Endothelial cell of umbilical vein (primary cell): ENCODE data around the gene USP37. TPM values are rescaled to one million over a fixed set of nuclear protein-coding genes. Genes with fewer than 3 reads are reported as not detected.

Experiments used
- BruUV-seq: library from RNA; stranded (reverse); fragments of 400-500 nt; replicated peaks from 2 replicates; lab custom pipeline; 2021; lab: Mats Ljungman, UMichigan
- CTCF ChIA-PET: fragments of 300-600, 350-600 bp; sonication (Branson Sonifier 250); formaldehyde crosslinking; loops from one replicate; lab custom pipeline; 2021; ENCODE audit warnings: antibody characterized with exemption, inconsistent platforms; lab: Charles Lee
- POLR2A ChIA-PET: fragments of 300-600, 350-600 bp; sonication (Branson Sonifier 250); formaldehyde crosslinking; loops from one replicate; lab custom pipeline; 2021; ENCODE audit warnings: antibody characterized with exemption, inconsistent platforms; lab: Charles Lee
- DNase-seq: peaks from one replicate; pipeline ENCODE4 v3.0.0-alpha.2; 2011; ENCODE audit warnings: low read depth, low spot score
- FAIRE-seq: peaks from 2 replicates; lab custom pipeline; 2011; peaks lifted over from hg19 to GRCh38; lab: Jason Lieb, UNC
- H2AFZ ChIP-seq: 2 replicates; pipeline ENCODE4 v1.6.0; 2012; ENCODE audit warnings: low read depth, low read length, control low read depth, inconsistent platforms
- H3K27ac ChIP-seq: 2 replicates; pipeline ENCODE4 v1.5.1; 2011; ENCODE audit warnings: low read depth, mild to moderate bottlenecking, control low read depth, low read length, moderate library complexity; ENCODE audit not compliant: insufficient read depth
- H3K27me3 ChIP-seq, 2 experiments: 2 replicates each; pipeline versions ENCODE4 v1.6.0 to v1.6.1; 2011; ENCODE audit warnings: low read length in 2 of 2, mixed read lengths in 1 of 2; ENCODE audit not compliant: control insufficient read depth in 2 of 2, insufficient read depth in 2 of 2
- H3K36me3 ChIP-seq, 2 experiments: 2 replicates in 1 of 2; 3 replicates in 1 of 2; pipeline ENCODE4 v1.5.1; 2011; ENCODE audit warnings: low read length in 2 of 2, mild to moderate bottlenecking in 1 of 2, moderate library complexity in 1 of 2; ENCODE audit not compliant: control insufficient read depth in 2 of 2, insufficient read depth in 2 of 2; ENCODE audit errors: extremely low read depth in 1 of 2
- H3K4me1 ChIP-seq: 3 replicates; pipeline ENCODE4 v1.5.1; 2011; ENCODE audit warnings: mild to moderate bottlenecking, low read length; ENCODE audit not compliant: control insufficient read depth, insufficient read depth; ENCODE audit errors: extremely low read depth
- H3K4me2 ChIP-seq: 2 replicates; pipeline ENCODE4 v1.6.1; 2011; ENCODE audit warnings: low read length, control low read depth, mixed read lengths; ENCODE audit not compliant: insufficient read depth
- H3K4me3 ChIP-seq, 3 experiments: fragments of 200-600 bp in 1 of 3; sonication (generic), shearing (Covaris generic) in 1 of 3; replicated peaks in 1 of 3; 2 replicates each; pipeline ENCODE4 v1.5.1; 2011 to 2016; ENCODE audit warnings: control low read depth in 3 of 3, low read length in 3 of 3, mild to moderate bottlenecking in 2 of 3, inconsistent platforms in 1 of 3, low read depth in 1 of 3, moderate library complexity in 1 of 3; ENCODE audit not compliant: insufficient read depth in 1 of 3
- H3K79me2 ChIP-seq: 2 replicates; pipeline ENCODE4 v1.6.0; 2012; ENCODE audit warnings: low read length, inconsistent platforms; ENCODE audit not compliant: control insufficient read depth, insufficient read depth
- H3K9ac ChIP-seq: replicated peaks from 2 replicates; pipeline ENCODE3; 2011; ENCODE audit warnings: low read length, control low read depth; ENCODE audit not compliant: insufficient read depth; ENCODE audit errors: extremely low read depth
- H3K9me1 ChIP-seq: replicated peaks from 3 replicates; pipeline ENCODE4 v1.6.0; 2011; ENCODE audit warnings: mild to moderate bottlenecking, low read length; ENCODE audit not compliant: control insufficient read depth, insufficient read depth; ENCODE audit errors: extremely low read depth
- H3K9me3 ChIP-seq: replicated peaks from 2 replicates; pipeline ENCODE4 v1.5.1; 2012; ENCODE audit warnings: low read length, inconsistent platforms; ENCODE audit not compliant: control insufficient read depth, insufficient read depth
- H4K20me1 ChIP-seq: replicated peaks from 2 replicates; pipeline ENCODE3; 2011; ENCODE audit warnings: mild to moderate bottlenecking, low read length; ENCODE audit not compliant: control insufficient read depth, insufficient read depth; ENCODE audit errors: extremely low read depth
- CTCF ChIP-seq, 2 donors: IDR thresholded peaks; 1 replicate in 1 of 2; 2 replicates in 1 of 2; pipeline ENCODE4 v1.5.1; 2011; ENCODE audit warnings: low read length in 2 of 2, mild to moderate bottlenecking in 2 of 2, moderate library complexity in 2 of 2, control low read depth in 1 of 2, inconsistent platforms in 1 of 2, low read depth in 1 of 2; ENCODE audit not compliant: insufficient read depth in 1 of 2; ENCODE audit errors: extremely low read depth in 1 of 2
- EZH2 ChIP-seq: IDR thresholded peaks from 2 replicates; pipeline ENCODE4 v1.6.1; 2012; ENCODE audit warnings: borderline replicate concordance, low read depth, mild to moderate bottlenecking, moderate library complexity, low read length, inconsistent platforms; ENCODE audit not compliant: severe bottlenecking
- FOS ChIP-seq: IDR thresholded peaks from 2 replicates; pipeline ENCODE4 v1.6.1; 2011; ENCODE audit warnings: mild to moderate bottlenecking, low read length, moderate library complexity, borderline replicate concordance; ENCODE audit not compliant: insufficient read depth
- GATA2 ChIP-seq: IDR thresholded peaks from 2 replicates; pipeline ENCODE4 v1.7.0; 2011; ENCODE audit warnings: low read depth, mild to moderate bottlenecking, moderate library complexity, mixed read lengths, low read length; ENCODE audit not compliant: insufficient read length, insufficient read depth
- JUN ChIP-seq: IDR thresholded peaks from 2 replicates; pipeline ENCODE4 v1.6.1; 2011; ENCODE audit warnings: borderline replicate concordance, low read depth; ENCODE audit not compliant: insufficient read length, insufficient read depth
- MAX ChIP-seq: IDR thresholded peaks from 2 replicates; pipeline ENCODE4 v1.6.1; 2011; ENCODE audit not compliant: insufficient read depth, insufficient read length
- MYC ChIP-seq: IDR thresholded peaks from one replicate; pipeline ENCODE4 v1.6.1; 2011; ENCODE audit warnings: mild to moderate bottlenecking, low read depth, low read length
- POLR2A ChIP-seq: IDR thresholded peaks from 2 replicates; pipeline ENCODE4 v1.6.1; 2012; ENCODE audit warnings: low read depth, mild to moderate bottlenecking, control low read depth, low read length
- POLR2AphosphoS5 ChIP-seq: IDR thresholded peaks from 2 replicates; pipeline ENCODE4 v1.6.1; 2012; ENCODE audit warnings: low read depth, mild to moderate bottlenecking, control low read depth, low read length, moderate library complexity; ENCODE audit not compliant: insufficient read depth
- dilution Hi-C: fragments of 300-500 bp; cut with MboI; formaldehyde crosslinking; loops from one replicate; pipeline ENCODE4 v1.15.0; 2019; ENCODE audit warnings: low sequenced_read_pairs; ENCODE audit not compliant: extremely low pct_ligation_motif_present
- intact Hi-C: fragments of 100-400 bp; cut with micrococcal nuclease; formaldehyde crosslinking; loops from one replicate; pipeline ENCODE4 v1.10.0; 2022
- polyA plus RNA-seq, 4 experiments: library from polyadenylated mRNA; depleted of rRNA in 3 of 4; stranded (reverse) in 3 of 4; unstranded in 1 of 4; fragments of >200 nt; gene quantifications; 2 replicates each; pipeline versions ENCODE4 v1.2.1 to v1.2.3, GENCODE V29; 2011 to 2012; ENCODE audit warnings: missing spikeins in 1 of 4
- total RNA-seq: library from RNA; stranded (reverse); gene quantifications from 2 replicates; pipeline ENCODE4 v1.2.3, GENCODE V29; 2021

Gene USP37
- total and polyA plus RNA-seq, 2 donors (not counting 3 experiments of a cell fraction or from before 2014, with no cell fraction given): 1.9 to 14.4 TPM

- Histone ChIP-seq H3K9ac (no peak overlapping the region), H3K4me3 (no peak overlapping the region), H3K9me1 (no peaks in the 10 kb centered on the region), H4K20me1 (no peaks in the 10 kb centered on the region), H3K4me2 (no peak overlapping the region), H3K27me3 (no peaks in the 10 kb centered on the region), H3K4me1 (no peaks in the 10 kb centered on the region), H3K9me3 (no peaks in the 10 kb centered on the region), H3K27ac (no peak overlapping the region), H2AFZ (no peak overlapping the region), H3K79me2 (no peaks in the 10 kb centered on the region), H3K36me3 (peaks cover 5 to 12% of the 10 kb centered on the region in 2 experiments)
- no TSS peak for BruUV-seq
- DNase-seq (no peak), FAIRE-seq (no peak)
- TF ChIP-seq POLR2AphosphoS5 (no peak), GATA2 (no peak), JUN (no peak), POLR2A (no peak), MYC (no peak), MAX (no peak), EZH2 (no peak), CTCF (IDR thresholded peaks at IDR 0.05; ENCODE audit: extremely low read depth in 1 of 2, insufficient read depth in 1 of 2, low read depth in 1 of 2, low read length in 2 of 2) (no peak), FOS (no peak)
- ChIA-PET CTCF (no interaction called here), POLR2A (no interaction called here)
- intact Hi-C loops (no loop called here), dilution Hi-C loops (no loop called here)
These were observed 31.2 kb downstream of the USP37 start for GRCh38 chr2:218536804-218537494.
